Activated CD4-positive, alpha-beta T cell treated with anti-CD3 and anti-CD28 coated beads for 1 hour (primary cell): Measurements from ENCODE around the gene PTPRN2.

Experiments used
- DNase-seq: peaks from one replicate; pipeline ENCODE4 v3.0.0-alpha.2; 2020

PTPRN2 gene

DNA sequence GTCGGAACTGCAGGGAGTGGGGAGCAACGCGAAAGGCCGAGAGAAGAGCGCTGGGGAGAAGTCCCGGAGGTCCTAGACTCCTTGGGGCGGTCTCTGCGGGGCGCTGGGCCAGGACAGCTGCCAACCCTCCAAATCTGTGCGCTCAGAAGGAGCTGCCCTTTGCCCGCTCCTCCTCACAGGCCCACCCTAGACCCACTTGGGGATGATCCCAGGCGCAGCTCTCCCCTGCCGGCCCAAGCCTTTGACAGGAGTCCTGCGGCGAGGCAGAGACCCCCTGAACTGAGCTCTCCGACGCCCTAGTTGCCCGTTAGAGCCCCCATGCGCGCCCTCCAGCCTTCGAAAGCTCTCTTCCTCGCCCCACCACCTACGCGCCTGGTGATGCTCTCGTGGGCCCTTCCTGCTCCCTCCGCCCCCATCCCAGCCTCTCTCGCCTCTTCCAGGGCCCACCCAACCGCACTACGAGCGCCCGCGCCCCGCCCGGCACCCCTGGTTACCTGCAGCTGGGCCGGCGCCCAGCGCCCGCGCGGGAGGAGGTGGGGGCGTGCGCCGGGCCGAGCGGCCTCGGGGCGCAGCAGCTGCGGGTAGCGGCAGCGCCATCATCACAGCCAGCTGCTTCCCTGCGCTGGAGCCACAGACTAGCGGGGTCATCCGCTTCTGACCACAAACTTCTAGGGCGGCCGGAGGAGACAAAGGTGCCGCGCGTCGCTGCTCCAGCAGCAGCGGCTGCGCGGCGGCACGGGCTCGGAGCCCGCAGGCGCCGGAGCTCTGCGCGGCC lies 897.4 kb downstream of the PTPRN2 start:
- no peak for DNase-seq

DNA sequence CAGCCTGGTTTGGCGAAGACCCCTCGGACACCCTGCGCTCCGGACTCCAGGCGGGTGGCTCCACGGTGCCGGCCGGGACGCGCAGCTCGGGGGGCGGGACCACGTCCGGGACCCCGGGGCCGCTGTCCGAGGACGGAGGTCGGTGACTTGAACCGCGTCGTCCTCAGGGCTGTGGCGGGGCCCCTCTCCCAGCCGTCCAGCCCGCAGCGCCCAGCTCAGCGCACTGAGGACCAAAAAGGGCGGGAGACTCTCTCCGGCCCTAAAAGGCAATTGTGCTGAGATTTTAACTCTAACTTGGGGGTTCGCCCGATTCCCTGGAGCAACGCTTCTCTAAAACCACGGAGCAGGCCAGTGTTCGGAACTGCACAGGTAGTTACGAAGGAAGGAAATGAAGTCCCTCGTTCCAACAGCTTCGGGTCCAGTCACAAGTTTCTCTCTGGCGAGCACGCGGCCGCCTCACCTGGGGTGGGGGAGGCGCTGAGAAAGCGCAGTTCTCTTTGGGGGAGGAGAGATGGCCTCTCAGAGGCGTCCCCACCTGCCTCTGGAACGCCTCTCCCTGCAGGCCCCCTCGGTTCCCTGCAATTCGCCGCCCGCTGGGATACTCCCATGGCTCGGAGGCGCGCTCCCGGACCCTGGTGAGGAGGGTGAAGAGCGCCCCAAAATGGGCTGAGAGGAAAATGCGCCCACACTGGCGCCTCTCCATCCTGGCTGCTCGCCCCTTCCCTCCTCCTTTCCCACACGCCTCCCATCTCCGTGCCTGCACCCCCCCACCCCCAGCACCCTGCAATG lies 898.2 kb downstream of the PTPRN2 start:
- no peak for DNase-seq

GRCh38 chr7:157688533-157689268 lies 898.9 kb downstream of the PTPRN2 start:
- no peak for DNase-seq

DNA sequence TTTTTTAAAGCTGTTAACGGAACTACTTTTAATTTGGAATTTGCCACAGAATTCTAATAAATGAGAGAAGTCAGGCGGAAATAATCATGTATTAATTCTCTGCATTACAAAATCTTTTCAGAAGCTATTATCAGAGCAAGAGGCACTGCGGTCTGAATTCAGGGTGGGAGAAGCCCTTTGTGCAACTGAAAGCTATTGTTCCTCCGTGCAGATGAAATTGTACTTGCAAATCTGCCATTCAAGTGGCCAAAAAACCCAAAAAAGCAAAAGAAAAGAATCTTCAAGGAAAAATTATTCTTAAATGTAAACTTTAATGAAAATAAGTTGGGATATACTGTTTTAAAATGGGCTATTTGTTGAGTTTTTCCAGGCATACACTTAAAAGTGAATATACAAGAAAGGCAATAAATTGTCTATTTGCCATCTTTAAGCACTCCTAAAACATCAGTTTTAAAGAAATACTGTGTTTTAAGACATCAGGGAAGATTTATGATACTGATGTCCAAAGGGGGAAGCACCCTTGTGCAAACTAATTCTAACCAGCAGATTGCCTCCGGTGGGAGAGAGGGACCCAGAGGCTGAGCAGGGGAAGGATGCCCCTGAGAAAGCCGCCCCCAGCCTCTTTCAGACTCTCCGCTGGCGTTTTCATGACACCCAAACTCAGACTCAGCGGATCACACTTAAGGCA lies 899.6 kb downstream of the PTPRN2 start:
- DNase-seq: no peak

- DNase-seq: no peak
These were observed 900.5 kb downstream of the PTPRN2 start for GRCh38 chr7:157687158-157687557.

DNA sequence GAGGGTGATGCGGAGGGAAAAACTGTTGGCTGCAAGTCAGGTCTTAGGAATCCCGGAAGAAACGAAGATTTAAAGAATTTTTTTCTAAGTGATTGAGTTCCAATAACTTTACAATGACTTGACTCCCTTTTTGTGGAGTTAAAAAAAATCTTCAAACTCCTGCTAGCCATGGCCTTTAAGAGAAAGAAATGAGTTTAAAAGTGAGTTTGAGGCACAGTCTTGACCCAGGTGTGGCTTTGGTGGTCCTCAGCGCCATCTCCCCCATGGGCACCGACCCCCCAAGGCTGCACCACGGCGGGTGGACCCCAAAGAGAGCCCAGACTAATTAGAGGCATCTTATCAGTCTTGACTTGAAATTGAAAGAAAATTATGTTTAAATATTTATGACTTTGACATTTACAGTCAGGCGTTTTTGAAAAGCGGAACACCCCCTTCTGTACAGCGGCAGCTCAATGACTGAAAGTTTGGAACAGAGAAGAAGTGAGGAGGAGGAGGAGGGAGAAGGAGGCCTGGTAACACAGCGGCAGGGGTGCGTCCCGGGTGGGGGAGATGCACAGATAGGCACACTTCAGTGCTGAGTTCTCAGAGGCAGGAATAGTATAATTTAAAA lies 901.2 kb downstream of the PTPRN2 start:
- DNase-seq: no peak

- no peak for DNase-seq
These were observed 902.0 kb downstream of the PTPRN2 start for GRCh38 chr7:157685430-157686284.

DNA sequence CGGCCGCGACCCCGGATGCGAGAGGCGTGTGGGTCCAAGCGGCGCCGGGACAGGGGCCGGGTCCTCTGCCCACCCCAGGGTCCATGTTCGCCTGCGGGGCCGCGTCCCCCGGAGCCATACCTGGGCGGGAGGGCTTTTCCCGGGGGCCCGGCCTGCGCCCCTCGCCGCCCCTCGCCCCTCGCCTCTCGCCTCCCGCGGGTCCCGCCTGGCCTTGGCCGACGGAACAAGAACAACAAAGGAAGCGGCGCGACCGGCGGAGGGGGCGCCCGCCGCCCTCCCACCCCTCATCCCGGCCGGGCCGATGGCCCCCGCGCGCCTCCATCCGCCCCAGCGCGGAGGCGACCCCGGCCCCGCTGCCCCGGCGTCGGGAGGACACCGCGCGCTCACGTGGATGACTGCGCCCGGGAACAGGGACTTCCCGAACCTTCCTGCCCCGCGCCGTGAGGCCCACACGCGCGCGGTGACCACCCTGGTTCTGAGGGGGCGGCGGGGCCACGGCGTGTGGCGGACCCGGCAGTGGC lies 902.7 kb downstream of the PTPRN2 start:
- no peak for DNase-seq

DNA sequence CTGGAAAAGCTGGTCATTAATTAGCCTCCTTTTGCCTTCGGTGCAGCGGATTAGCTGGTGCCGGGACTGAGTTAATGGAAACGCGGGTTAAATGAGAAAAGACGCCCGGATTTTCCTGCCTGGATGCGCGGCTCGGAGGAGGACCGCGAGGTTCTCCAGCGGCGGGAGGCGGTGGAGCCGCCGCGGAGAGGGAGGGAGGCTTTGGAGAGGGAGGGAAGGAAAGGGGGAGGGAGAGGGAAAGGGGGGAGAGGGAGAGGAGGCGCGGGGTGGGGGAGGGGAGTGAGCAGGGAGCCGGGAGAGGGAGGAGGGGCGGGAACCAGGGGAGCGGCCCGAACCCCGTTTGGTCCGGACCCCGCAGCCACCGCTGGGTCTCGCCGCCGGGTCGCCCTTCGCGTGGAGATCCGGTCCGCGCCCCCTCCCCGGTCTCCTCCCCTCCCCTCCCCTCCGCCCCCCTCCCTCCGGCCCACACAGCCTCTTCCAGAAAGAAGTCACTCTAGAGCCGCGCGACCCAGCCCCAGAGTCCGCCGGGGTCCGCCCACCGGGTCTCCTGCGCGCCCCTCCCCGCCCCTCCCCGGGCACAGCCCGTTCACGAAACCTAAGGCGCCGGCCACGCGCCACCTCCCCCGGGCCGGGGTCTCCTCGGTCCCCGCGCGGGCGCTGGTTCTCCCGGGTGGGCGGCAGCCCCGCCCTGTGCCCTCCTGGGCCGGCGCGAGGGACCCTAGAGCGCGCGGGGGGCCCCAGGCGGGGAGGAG lies 903.3 kb downstream of the PTPRN2 start:
- no peak for DNase-seq

GRCh38 chr7:157683747-157684156 lies 903.9 kb downstream of the PTPRN2 start:
- no peak for DNase-seq

DNA sequence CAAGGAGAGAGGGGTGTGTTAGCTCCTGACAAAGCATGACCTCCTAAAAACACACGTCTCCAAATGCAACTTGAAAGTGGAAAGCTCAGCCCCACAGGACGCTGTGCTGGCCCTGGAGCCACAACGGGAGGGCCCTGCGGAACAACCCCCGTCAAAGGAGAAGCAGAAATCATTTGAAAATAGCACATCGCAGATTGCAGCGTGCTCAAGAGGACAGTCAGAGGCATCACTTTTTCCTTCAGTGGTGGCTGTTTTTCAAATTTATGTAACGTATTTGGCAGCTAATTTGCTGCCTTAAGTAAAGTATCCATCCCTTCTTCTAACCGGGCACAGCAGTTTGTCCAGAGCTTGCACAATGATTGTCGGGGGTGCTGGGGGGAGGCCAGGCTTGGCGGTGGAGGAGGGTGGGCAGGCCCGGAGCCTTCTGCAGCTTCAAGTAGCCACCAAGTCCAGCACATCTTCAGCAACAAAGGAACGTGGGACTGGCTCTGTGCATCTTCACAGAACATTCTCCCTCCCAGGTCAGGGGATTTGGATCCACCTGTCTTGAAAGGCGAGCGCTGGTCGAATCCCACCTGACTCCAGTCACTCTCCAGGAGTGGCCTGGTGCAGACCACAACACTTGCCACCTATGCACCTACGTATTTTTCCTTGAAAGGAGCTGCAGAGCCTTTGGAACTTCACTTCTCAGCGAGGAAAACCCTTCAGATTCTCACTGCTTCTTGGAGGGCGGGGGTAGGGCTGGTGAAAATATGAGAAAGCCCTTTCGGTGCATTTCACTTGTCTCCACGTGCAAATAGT lies 904.5 kb downstream of the PTPRN2 start:
- no peak for DNase-seq

DNA sequence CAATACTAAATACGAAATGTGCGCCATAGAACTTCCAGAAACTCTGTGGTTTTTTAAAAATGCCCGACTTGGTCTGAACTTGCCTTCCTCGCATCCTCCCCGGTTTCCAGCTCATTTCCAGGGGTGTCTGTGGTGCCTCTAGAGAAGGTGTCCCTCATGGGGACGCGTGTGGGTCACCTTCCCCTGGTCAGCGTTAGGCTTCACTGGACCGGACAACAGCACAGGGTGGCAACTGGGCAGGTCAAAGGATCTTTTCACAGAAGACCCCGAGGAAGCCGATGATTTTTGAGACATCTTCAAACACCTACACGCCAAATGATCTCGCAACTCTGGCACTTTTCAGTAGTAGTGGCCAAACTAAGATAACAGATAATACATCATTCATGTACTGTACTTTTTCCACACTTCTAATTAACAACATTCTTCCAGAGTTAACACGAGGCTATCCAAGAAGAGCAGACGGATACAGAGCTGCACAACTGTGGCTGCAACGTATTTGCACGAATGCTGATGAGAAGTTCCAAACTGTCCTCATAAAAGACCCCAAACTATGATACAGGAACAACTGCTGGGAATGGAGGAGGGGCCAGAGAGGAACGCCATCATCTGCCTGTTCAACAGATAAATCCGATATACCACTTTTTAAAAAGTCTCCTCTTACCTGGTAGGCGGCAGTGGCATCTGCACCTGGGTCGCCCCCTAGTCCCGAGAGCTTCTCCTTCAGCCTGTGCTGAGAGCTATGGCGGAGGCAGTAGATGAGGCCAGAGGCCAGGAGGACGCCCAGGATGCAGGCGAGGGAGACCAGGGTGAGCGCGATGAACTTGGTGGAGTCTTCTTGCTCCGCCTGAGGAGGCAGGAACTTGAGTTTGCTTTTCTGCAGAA lies 905.3 kb downstream of the PTPRN2 start:
- no peak for DNase-seq

DNA sequence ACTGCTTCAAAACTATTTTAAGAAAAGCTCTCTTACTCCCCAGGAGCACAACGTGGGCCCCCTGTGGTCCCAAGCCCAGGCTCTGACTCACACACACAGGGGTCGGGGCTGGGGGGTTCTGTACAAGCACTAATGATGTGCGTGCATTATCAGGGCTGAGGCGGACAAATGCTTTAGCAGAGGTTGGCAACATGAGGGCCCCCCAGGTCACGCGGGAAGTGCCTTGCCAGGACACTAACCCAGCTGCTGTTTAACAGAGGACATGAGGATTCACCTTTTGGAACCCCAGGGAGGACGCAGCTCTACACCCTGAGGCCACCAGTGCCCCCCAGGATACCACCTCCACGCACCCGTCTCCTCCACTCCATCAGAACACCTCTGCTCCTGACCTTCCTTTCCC lies 908.0 kb downstream of the PTPRN2 start:
- no peak for DNase-seq

DNA sequence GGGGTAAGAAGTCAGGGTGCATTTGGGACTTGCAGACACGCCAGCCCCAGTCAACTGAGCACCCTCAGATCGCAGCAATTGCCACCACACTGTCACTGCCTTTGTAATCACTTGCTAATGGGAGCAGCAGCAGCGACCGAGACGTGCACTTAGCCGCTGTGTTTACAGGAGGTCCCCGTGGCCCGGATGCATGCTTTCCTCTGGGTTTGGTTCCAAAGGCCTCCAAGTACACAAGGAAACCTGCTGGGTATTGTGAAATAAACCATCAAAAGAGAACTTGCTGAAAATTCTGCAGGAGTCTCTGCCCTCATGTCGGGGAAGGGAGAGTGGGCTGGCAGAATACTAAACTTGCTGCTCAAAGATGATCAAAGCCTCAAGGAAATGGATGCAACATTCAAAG lies 909.1 kb downstream of the PTPRN2 start:
- no peak for DNase-seq

GRCh38 chr7:157676456-157677255 lies 911.0 kb downstream of the PTPRN2 start:
- DNase-seq: no peak

DNA sequence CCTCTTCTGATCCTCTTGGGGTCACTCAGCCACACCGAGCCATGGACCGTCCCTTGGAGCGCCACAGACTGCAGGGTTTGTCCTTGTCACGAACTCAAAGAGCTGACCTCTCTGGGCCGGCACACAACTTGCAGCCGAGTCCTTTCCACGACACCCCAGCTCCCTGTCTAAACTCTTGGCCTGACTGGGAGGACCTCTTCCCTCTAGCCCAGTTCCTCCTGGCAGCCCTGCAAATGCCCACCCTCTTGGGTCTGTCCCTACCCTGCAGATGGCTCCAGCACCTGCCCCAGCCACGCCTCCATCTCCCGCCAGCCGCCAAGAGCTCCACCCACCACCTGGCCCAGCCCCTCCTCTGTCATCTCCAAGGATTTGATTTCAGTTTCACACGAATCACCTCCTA lies 911.6 kb downstream of the PTPRN2 start:
- no peak for DNase-seq

- DNase-seq: no peak
These were observed 912.1 kb downstream of the PTPRN2 start for GRCh38 chr7:157675427-157675927.
